HepG2 (cell line): Measurements from ENCODE around the gene MLLT10. TPM values are rescaled to one million over a fixed set of nuclear protein-coding genes. Genes with fewer than 3 reads are reported as not detected.

Experiments used
- NCOR1 ChIP-seq: fragments of 200-600 bp; sonication (generic); IDR thresholded peaks from 2 replicates; pipeline ENCODE4 v1.7.0; 2017; ENCODE audit warnings: antibody characterized with exemption, low read length, borderline replicate concordance
- NFATC3 ChIP-seq: sonication (generic); formaldehyde crosslinking; IDR thresholded peaks from 2 replicates; pipeline ENCODE4 v1.5.1; 2020; ENCODE audit warnings: mild to moderate bottlenecking, missing genetic modification reagents
- PHF8 ChIP-seq: sonication (generic); formaldehyde crosslinking; IDR thresholded peaks from 2 replicates; pipeline ENCODE4 v1.5.0; 2020; ENCODE audit warnings: missing genetic modification reagents
- PRMT3 ChIP-seq: sonication (generic); formaldehyde crosslinking; IDR thresholded peaks from 2 replicates; pipeline ENCODE4 v1.8.1; 2022; ENCODE audit warnings: low read depth, mild to moderate bottlenecking, moderate library complexity, missing genetic modification reagents, borderline replicate concordance
- TEF ChIP-seq: sonication (generic); formaldehyde crosslinking; IDR thresholded peaks from 2 replicates; pipeline ENCODE4 v1.5.0; 2020; ENCODE audit warnings: missing genetic modification reagents
- TFAP4 ChIP-seq: sonication (generic); IDR thresholded peaks from 2 replicates; pipeline ENCODE4 v1.6.1; 2016; ENCODE audit warnings: low read depth, borderline replicate concordance
- ZBTB46 ChIP-seq: sonication (generic); formaldehyde crosslinking; IDR thresholded peaks from 2 replicates; pipeline ENCODE4 v1.4.0; 2020; ENCODE audit warnings: mild to moderate bottlenecking, missing genetic modification reagents, borderline replicate concordance
- ZBTB8A ChIP-seq: sonication (generic); formaldehyde crosslinking; IDR thresholded peaks from 2 replicates; pipeline ENCODE4 v1.4.0; 2020; ENCODE audit warnings: mild to moderate bottlenecking, low read depth, missing genetic modification reagents, borderline replicate concordance
- ZNF207 ChIP-seq: fragments of 450-650 bp; IDR thresholded peaks from 2 replicates; pipeline ENCODE4 v1.6.1; 2016; ENCODE audit warnings: antibody characterized with exemption, borderline replicate concordance
- ZNF30 ChIP-seq: sonication (generic); formaldehyde crosslinking; IDR thresholded peaks from 2 replicates; pipeline ENCODE4 v1.5.0; 2020; ENCODE audit warnings: mild to moderate bottlenecking, missing genetic modification reagents
- ZNF549 ChIP-seq: sonication (generic); formaldehyde crosslinking; IDR thresholded peaks from 2 replicates; pipeline ENCODE4 v1.5.0; 2020; ENCODE audit warnings: missing genetic modification reagents
- ZNF614 ChIP-seq: IDR thresholded peaks from 2 replicates; pipeline ENCODE4 v1.6.1; 2018; ENCODE audit warnings: missing biosample characterization, missing genetic modification reagents, inconsistent platforms, borderline replicate concordance
- polyA plus RNA-seq, 8 experiments: library from polyadenylated mRNA; depleted of rRNA in 3 of 8; stranded (reverse) in 7 of 8; unstranded in 1 of 8; fragments of >200 nt; fragmentation: Illumina TruSeq in 4 of 8; extraction: Trizol in 4 of 8; gene quantifications; 2 replicates each; pipeline versions ENCODE4 v1.2.1 to v1.2.3, GENCODE V29; 2011 to 2016; ENCODE audit warnings: low read depth in 4 of 8, missing spikeins in 1 of 8, mixed read lengths in 1 of 8; ENCODE audit not compliant: insufficient read depth in 1 of 8
- total RNA-seq, 5 experiments: library from RNA; depleted of rRNA; stranded (reverse); fragments of >200 nt; fragmentation: Illumina TruSeq; extraction: Trizol; gene quantifications; 2 replicates each; pipeline ENCODE4 v1.2.3, GENCODE V29; 2016; ENCODE audit warnings: low read depth in 1 of 5
- TF ChIP-seq, protein P1 (sequence below): sonication (generic); formaldehyde crosslinking; IDR thresholded peaks from 2 replicates; pipeline ENCODE4 v1.8.1; 2022; ENCODE audit warnings: low read depth, mild to moderate bottlenecking, missing genetic modification reagents
- TF ChIP-seq, protein P2 (sequence below): IDR thresholded peaks from 2 replicates; pipeline ENCODE4 v1.6.1; 2016
- TF ChIP-seq, protein P3 (sequence below): sonication (generic); formaldehyde crosslinking; IDR thresholded peaks from 2 replicates; pipeline ENCODE4 v1.4.0; 2020; ENCODE audit warnings: missing genetic modification reagents, mild to moderate bottlenecking, borderline replicate concordance

The MLLT10 gene
- total and polyA plus RNA-seq, 2 of the 13 experiments (the other 11 are each of a cell fraction or from before 2014, with no cell fraction given) = 51.3 to 84.1 TPM

DNA sequence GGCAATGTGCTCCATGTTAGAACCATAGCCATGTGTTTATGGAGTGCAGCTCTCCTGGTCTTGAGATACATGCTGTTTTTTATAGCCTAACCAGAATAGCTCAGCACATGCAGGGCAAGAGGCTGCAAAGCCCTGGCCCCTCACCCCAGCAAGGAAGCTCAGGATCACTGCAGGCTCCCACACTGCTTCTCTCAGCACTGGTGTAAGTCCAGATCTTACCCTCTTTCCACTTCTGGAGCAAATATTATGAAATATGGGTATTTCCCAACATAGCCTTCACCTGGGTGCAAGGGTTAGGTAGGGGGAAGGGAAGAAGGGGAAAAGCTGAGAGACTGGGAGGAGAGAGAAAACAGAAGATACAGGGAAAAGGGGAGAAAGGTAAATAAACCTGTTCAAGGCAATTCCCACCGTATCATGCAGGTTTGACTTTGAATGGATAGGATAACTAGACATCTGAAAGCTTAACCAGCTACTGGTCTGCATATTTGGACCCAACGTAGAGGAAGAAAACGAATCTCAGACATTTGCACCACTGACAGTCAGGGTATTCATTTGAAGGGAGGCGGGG is 28.2 kb upstream of the MLLT10 start (continued):
- TF ChIP-seq, protein P1, sequence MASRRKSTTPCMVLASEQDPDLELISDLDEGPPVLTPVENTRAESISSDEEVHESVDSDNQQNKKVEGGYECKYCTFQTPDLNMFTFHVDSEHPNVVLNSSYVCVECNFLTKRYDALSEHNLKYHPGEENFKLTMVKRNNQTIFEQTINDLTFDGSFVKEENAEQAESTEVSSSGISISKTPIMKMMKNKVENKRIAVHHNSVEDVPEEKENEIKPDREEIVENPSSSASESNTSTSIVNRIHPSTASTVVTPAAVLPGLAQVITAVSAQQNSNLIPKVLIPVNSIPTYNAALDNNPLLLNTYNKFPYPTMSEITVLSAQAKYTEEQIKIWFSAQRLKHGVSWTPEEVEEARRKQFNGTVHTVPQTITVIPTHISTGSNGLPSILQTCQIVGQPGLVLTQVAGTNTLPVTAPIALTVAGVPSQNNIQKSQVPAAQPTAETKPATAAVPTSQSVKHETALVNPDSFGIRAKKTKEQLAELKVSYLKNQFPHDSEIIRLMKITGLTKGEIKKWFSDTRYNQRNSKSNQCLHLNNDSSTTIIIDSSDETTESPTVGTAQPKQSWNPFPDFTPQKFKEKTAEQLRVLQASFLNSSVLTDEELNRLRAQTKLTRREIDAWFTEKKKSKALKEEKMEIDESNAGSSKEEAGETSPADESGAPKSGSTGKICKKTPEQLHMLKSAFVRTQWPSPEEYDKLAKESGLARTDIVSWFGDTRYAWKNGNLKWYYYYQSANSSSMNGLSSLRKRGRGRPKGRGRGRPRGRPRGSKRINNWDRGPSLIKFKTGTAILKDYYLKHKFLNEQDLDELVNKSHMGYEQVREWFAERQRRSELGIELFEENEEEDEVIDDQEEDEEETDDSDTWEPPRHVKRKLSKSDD (CRISPR knock-in tag) = peak; percentile 97
- TF ChIP-seq TFAP4 = peak; percentile 79
- peak; percentile 29; the same call in 1 of the 2 replicates for TF ChIP-seq PRMT3
- TF ChIP-seq, protein P2, sequence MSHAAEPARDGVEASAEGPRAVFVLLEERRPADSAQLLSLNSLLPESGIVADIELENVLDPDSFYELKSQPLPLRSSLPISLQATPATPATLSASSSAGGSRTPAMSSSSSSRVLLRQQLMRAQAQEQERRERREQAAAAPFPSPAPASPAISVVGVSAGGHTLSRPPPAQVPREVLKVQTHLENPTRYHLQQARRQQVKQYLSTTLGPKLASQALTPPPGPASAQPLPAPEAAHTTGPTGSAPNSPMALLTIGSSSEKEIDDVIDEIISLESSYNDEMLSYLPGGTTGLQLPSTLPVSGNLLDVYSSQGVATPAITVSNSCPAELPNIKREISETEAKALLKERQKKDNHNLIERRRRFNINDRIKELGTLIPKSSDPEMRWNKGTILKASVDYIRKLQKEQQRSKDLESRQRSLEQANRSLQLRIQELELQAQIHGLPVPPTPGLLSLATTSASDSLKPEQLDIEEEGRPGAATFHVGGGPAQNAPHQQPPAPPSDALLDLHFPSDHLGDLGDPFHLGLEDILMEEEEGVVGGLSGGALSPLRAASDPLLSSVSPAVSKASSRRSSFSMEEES = peak; percentile 79
- no peak for TF ChIP-seq TEF (CRISPR knock-in tag)
- 0 out of 2 replicates have a peak, but pooled peaks have one; percentile 92 for TF ChIP-seq ZBTB46
- TF ChIP-seq PHF8 (CRISPR knock-in tag) = peak; percentile 57; the same call in 1 of the 2 replicates
- TF ChIP-seq ZBTB8A (CRISPR knock-in tag) = no peak; the same call in 1 of the 2 replicates
- no peak for TF ChIP-seq NFATC3
- TF ChIP-seq ZNF549 (CRISPR knock-in tag) = no peak
- peak; percentile 98 for TF ChIP-seq ZNF614 (CRISPR knock-in tag)
- peak; percentile 98 for TF ChIP-seq NCOR1
- no peak for TF ChIP-seq ZNF30
- no peak for TF ChIP-seq ZNF207
- TF ChIP-seq, protein P3, sequence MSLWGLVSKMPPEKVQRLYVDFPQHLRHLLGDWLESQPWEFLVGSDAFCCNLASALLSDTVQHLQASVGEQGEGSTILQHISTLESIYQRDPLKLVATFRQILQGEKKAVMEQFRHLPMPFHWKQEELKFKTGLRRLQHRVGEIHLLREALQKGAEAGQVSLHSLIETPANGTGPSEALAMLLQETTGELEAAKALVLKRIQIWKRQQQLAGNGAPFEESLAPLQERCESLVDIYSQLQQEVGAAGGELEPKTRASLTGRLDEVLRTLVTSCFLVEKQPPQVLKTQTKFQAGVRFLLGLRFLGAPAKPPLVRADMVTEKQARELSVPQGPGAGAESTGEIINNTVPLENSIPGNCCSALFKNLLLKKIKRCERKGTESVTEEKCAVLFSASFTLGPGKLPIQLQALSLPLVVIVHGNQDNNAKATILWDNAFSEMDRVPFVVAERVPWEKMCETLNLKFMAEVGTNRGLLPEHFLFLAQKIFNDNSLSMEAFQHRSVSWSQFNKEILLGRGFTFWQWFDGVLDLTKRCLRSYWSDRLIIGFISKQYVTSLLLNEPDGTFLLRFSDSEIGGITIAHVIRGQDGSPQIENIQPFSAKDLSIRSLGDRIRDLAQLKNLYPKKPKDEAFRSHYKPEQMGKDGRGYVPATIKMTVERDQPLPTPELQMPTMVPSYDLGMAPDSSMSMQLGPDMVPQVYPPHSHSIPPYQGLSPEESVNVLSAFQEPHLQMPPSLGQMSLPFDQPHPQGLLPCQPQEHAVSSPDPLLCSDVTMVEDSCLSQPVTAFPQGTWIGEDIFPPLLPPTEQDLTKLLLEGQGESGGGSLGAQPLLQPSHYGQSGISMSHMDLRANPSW = peak; percentile 85; the same call in 1 of the 2 replicates
